Measurements from ENCODE around the gene UBXN1. TPM values are rescaled to one million over a fixed set of nuclear protein-coding genes. Genes with fewer than 3 reads are reported as not detected.
"Not testable (repeated sequence)": the region's sequence is repeated elsewhere in the genome, so short reads cannot be mapped to it uniquely, and the experiment has no call there.

The UBXN1 gene
- total RNA-seq, 1 donor from 2014 or later = 90.2 TPM

- DNase-seq = peak; percentile 91
Observed at GRCh38 chr11:62671608-62672389, 7.1 kb downstream of the UBXN1 start, which contains the start of the genes LBHD1 and UQCC3. Gene LBHD1 (minus strand): TSS chr11:62672267. CDS start chr11:62670031, 2,236 bp downstream. Gene UQCC3 (plus strand): TSS chr11:62671673. CDS start chr11:62671746, 73 bp downstream.

GRCh38 chr11:62671236-62671607, 7.7 kb downstream of the UBXN1 start:
- no peak for DNase-seq

- DNase-seq = no peak
Observed at GRCh38 chr11:62669420-62670161, 9.3 kb downstream of the UBXN1 start.

- no peak for DNase-seq
Observed at GRCh38 chr11:62667460-62667859, 11.4 kb downstream of the UBXN1 start.

- no peak for DNase-seq
Observed at GRCh38 chr11:62666259-62666926, 12.5 kb downstream of the UBXN1 start.

GRCh38 chr11:62665599-62666258, 13.1 kb downstream of the UBXN1 start:
- no peak for DNase-seq

- DNase-seq = peak; percentile 98
Observed at GRCh38 chr11:62665075-62665598, 13.7 kb downstream of the UBXN1 start, which contains the start of the genes C11orf98 and CSKMT. Gene C11orf98 (minus strand): TSS chr11:62665210. CDS start chr11:62665169, 41 bp downstream. Gene CSKMT (plus strand): TSS chr11:62665312. CDS start chr11:62665880, 568 bp downstream.

GRCh38 chr11:62664405-62665074, 14.3 kb downstream of the UBXN1 start:
- peak; percentile 69 for DNase-seq

- no peak for DNase-seq
Observed at GRCh38 chr11:62656796-62657429, 22.0 kb downstream of the UBXN1 start.

- no peak for DNase-seq
Observed at GRCh38 chr11:62654297-62654696, 24.6 kb downstream of the UBXN1 start.

- DNase-seq = no peak
Observed at GRCh38 chr11:62652161-62653006, 26.5 kb downstream of the UBXN1 start.

GRCh38 chr11:62650283-62650682, 28.6 kb downstream of the UBXN1 start:
- not testable (repeated sequence) for DNase-seq

- no peak for DNase-seq
Observed at GRCh38 chr11:62649486-62649885, 29.4 kb downstream of the UBXN1 start.

- DNase-seq = no peak
Observed at GRCh38 chr11:62648967-62649364, 29.9 kb downstream of the UBXN1 start.

GRCh38 chr11:62648185-62648966, 30.5 kb downstream of the UBXN1 start:
- no peak for DNase-seq

GRCh38 chr11:62647609-62648005, 31.3 kb downstream of the UBXN1 start:
- no peak for DNase-seq

- DNase-seq = no peak
Observed at GRCh38 chr11:62646825-62647608, 31.9 kb downstream of the UBXN1 start.
